GM12878 (cell line): ENCODE data around the gene UCKL1. TPM values are rescaled to one million over a fixed set of nuclear protein-coding genes. Genes with fewer than 3 reads are reported as not detected.
"Not testable (repeated sequence)": the region's sequence is repeated elsewhere in the genome, so short reads cannot be mapped to it uniquely, and the experiment has no call there.

Experiments
- ATAC-seq: fragments of 200-7000 bp; cut with Tn5 transposase; 3 replicates; pipeline ENCODE4 v1.9.1; 2020; ENCODE audit warnings: mild to moderate bottlenecking, moderate library complexity
- BruUV-seq: library from RNA; stranded (reverse); fragments of 400-500 nt; replicated peaks from 2 replicates; lab custom pipeline; 2021; lab: Mats Ljungman, UMichigan
- CTCF ChIA-PET: fragments of 300-600 bp; sonication (Branson Sonifier 250); formaldehyde crosslinking; extraction: SDS; loops from one replicate; lab custom pipeline; 2021; ENCODE audit warnings: inconsistent platforms; lab: Yijun Ruan, JAX
- POLR2A ChIA-PET: fragments of 350-600 bp; formaldehyde crosslinking; extraction: SDS; loops from one replicate; lab custom pipeline; 2021; ENCODE audit warnings: inconsistent platforms; lab: Charles Lee
- RAD21 ChIA-PET: fragments of 300-600 bp; sonication (Branson Sonifier 250); formaldehyde crosslinking; loops from one replicate; lab custom pipeline; 2023; ENCODE audit warnings: antibody characterized with exemption; ENCODE audit not compliant: unreplicated experiment; lab: Charles Lee
- SMC1A ChIA-PET: fragments of 300-600 bp; sonication (Branson Sonifier 250); formaldehyde crosslinking; loops from one replicate; lab custom pipeline; 2023; ENCODE audit not compliant: unreplicated experiment, uncharacterized antibody; lab: Charles Lee
- DNase-seq: peaks from one replicate; pipeline ENCODE4 v3.0.0-alpha.2; 2011; ENCODE audit warnings: low read depth, low spot score
- FAIRE-seq: peaks from 3 replicates; lab custom pipeline; 2011; peaks lifted over from hg19 to GRCh38; lab: Jason Lieb, UNC
- H2AFZ ChIP-seq: 2 replicates; pipeline ENCODE4 v1.6.0; 2011; ENCODE audit warnings: low read depth, low read length, control low read depth; ENCODE audit not compliant: control insufficient read depth
- H3K27ac ChIP-seq: 2 replicates; pipeline ENCODE4 v1.5.1; 2011; ENCODE audit warnings: control low read depth; ENCODE audit not compliant: control insufficient read depth, insufficient read depth
- H3K27me3 ChIP-seq, 2 experiments: replicated peaks in 1 of 2; 2 replicates each; pipeline versions ENCODE4 v1.6.0 to v1.6.1; 2011; ENCODE audit warnings: low read length in 1 of 2; ENCODE audit not compliant: control insufficient read depth in 2 of 2, insufficient read depth in 2 of 2
- H3K36me3 ChIP-seq, 2 experiments: 2 replicates each; pipeline ENCODE4 v1.5.1; 2011; ENCODE audit warnings: low read length in 1 of 2; ENCODE audit not compliant: control insufficient read depth in 2 of 2, insufficient read depth in 2 of 2
- H3K4me1 ChIP-seq: 2 replicates; pipeline ENCODE4 v1.6.1; 2011; ENCODE audit warnings: mild to moderate bottlenecking, low read length, moderate library complexity, mixed read lengths; ENCODE audit not compliant: control insufficient read depth, insufficient read depth
- H3K4me2 ChIP-seq: 2 replicates; pipeline ENCODE4 v1.6.0; 2011; ENCODE audit warnings: control low read depth; ENCODE audit not compliant: control insufficient read depth, insufficient read depth
- H3K4me3 ChIP-seq: fragments of 200-600 bp; sonication (generic); 2 replicates; pipeline ENCODE4 v1.5.1; 2016
- H3K79me2 ChIP-seq: 2 replicates; pipeline ENCODE4 v1.6.0; 2011; ENCODE audit warnings: low read length; ENCODE audit not compliant: control insufficient read depth, insufficient read depth
- H3K9ac ChIP-seq: 2 replicates; pipeline ENCODE4 v1.8.0; 2011; ENCODE audit warnings: low read length, control low read depth, mixed read lengths; ENCODE audit not compliant: control insufficient read depth, insufficient read depth
- H3K9me3 ChIP-seq: replicated peaks from 3 replicates; pipeline ENCODE4 v1.5.1; 2011; ENCODE audit warnings: mild to moderate bottlenecking, low read length; ENCODE audit not compliant: control insufficient read depth, insufficient read depth
- H4K20me1 ChIP-seq: 2 replicates; pipeline ENCODE4 v1.6.0; 2011; ENCODE audit not compliant: control insufficient read depth, insufficient read depth
- RUNX3 ChIP-seq: IDR thresholded peaks from 2 replicates; pipeline ENCODE4 v1.6.1; 2012; ENCODE audit warnings: low read length, inconsistent platforms
- USF2 ChIP-seq: IDR thresholded peaks from 2 replicates; pipeline ENCODE4 v1.6.1; 2011; ENCODE audit warnings: low read depth, low read length, improper control_type of control experiment, borderline replicate concordance
- ZSCAN29 ChIP-seq: fragments of 450-650 bp; IDR thresholded peaks from 2 replicates; pipeline ENCODE4 v1.6.1; 2017; ENCODE audit warnings: mild to moderate bottlenecking, moderate library complexity
- WGBS: methylation state at CpG from one replicate; pipeline ENCODE4 v1.1.6; 2016; ENCODE audit warnings: low lambda C conversion rate; ENCODE audit not compliant: insufficient replicate concordance, insufficient coverage; ENCODE audit errors: missing lambda C conversion rate; 5-methylcytosine and 5-hydroxymethylcytosine counted together
- in situ Hi-C: fragments of 300-500 bp; cut with MboI; formaldehyde crosslinking; loops from 9 replicates; pipeline ENCODE4 v1.14.3; 2018; ENCODE audit warnings: mixed read lengths
- intact Hi-C: fragments of 100-400 bp; cut with micrococcal nuclease; formaldehyde crosslinking; loops from one replicate; pipeline ENCODE4 v1.14.2; 2022; ENCODE audit not compliant: unreplicated experiment
- polyA plus RNA-seq, 11 experiments: library from polyadenylated mRNA; depleted of rRNA in 4 of 11; unstranded in 6 of 11; stranded (reverse) in 5 of 11; fragments of >200 nt; fragmentation: Nextera tagmentation in 4 of 11; fragmentation: Illumina TruSeq in 1 of 11; extraction: Ambion mirVana in 4 of 11; extraction: Trizol in 1 of 11; gene quantifications; 1 replicate in 1 of 11; 2 replicates in 10 of 11; pipeline versions ENCODE4 v1.2.1 to v1.2.3, GENCODE V29; 2011 to 2016; ENCODE audit warnings: inconsistent platforms in 2 of 11, missing spikeins in 2 of 11, low read depth in 1 of 11
- total RNA-seq, 4 experiments: library from RNA; depleted of rRNA in 3 of 4; stranded (reverse); fragments of >200 nt in 3 of 4; fragmentation: Illumina TruSeq in 1 of 4; extraction: Trizol in 1 of 4; gene quantifications; 2 replicates each; pipeline versions ENCODE4 v1.2.1 to v1.2.3, GENCODE V29; 2013 to 2021
- TF ChIP-seq, protein P1 (sequence below): IDR thresholded peaks from 2 replicates; pipeline ENCODE4 v1.6.1; 2011; ENCODE audit warnings: borderline replicate concordance, low read depth, mild to moderate bottlenecking, moderate library complexity, mixed read lengths, low read length; ENCODE audit not compliant: insufficient read depth; ENCODE audit errors: extremely low read length

Gene UCKL1
- total and polyA plus RNA-seq, 10 of the 15 experiments (the other 5 are each of a cell fraction or from before 2014, with no cell fraction given): 2.4 to 36.3 (median 24.8) TPM

GRCh38 chr20:63917811-63918210 is 38.4 kb downstream of the UCKL1 start:
- WGBS: 56% methylated on average over 11 of the region's 11 CpGs
- intact Hi-C loops: no loop called here
- BruUV-seq: no TSS peak
- Histone ChIP-seq H3K27me3 (no peaks in the 10 kb centered on the region), H3K36me3 (peaks cover 4 to 12% of the 10 kb centered on the region in 2 experiments; a peak in 3 of 4 replicates), H3K4me2 (peak overlapping the region; percentile 8; the same call in 1 of the 2 replicates), H3K4me1 (peaks cover 3% of the 10 kb centered on the region), H4K20me1 (no peaks in the 10 kb centered on the region)
- POLR2A ChIA-PET: no interaction called here
- FAIRE-seq (peak; percentile 52), ATAC-seq (no peak)
- in situ Hi-C loops: no loop called here
- TF ChIP-seq USF2 (no peak), RUNX3 (peak; percentile 55), ZSCAN29 (no peak)
- TF ChIP-seq, protein P1, sequence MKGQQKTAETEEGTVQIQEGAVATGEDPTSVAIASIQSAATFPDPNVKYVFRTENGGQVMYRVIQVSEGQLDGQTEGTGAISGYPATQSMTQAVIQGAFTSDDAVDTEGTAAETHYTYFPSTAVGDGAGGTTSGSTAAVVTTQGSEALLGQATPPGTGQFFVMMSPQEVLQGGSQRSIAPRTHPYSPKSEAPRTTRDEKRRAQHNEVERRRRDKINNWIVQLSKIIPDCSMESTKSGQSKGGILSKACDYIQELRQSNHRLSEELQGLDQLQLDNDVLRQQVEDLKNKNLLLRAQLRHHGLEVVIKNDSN: no peak
- TF ChIP-seq, all 136 proteins: peak for 1
- H3K79me2 ChIP-seq: peaks cover 16% of the 10 kb centered on the region
- peak overlapping the region; percentile 13; the same call in 1 of the 2 replicates for H3K27ac ChIP-seq
- H3K9me3 ChIP-seq: peaks cover 2% of the 10 kb centered on the region; the same call in 2 of the 3 replicates
- H3K4me3 ChIP-seq: no peak overlapping the region
- ChIA-PET CTCF (no interaction called here), SMC1A (no interaction called here), RAD21 (interaction anchor here (1.6 kb wide), 1 partner anchor 21 kb away, joined by 4 read pairs; no protein-coding TSS in a partner anchor)
- no peak for DNase-seq
- H3K9ac ChIP-seq: no peak overlapping the region
- H2AFZ ChIP-seq: no peak overlapping the region

DNA sequence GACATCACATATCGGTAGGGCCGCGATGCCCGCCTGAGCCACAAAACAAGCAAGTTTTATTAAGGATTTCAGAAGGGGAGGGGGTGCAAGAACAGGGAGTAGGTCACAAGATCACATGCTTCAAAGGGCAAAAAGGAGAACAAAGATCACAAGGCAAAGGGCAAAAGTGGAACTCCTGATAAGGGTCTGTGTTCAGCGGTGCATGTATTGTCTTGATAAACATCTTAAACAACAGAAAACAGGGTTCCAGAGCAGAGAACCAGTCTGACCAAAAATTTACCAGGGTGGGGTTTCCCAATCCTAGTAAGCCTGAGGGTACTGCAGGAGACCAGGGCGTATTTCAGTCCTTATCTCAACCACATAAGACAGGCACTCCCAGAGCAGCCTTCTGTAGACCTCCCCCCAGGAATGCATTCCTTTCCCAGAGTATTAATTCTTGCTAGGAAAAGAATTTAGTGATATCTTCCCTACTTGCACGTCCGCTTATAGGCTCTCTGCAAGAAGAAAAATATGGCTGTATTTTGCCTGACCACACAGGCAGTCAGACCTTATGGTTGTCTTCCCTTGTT is 39.8 kb downstream of the UCKL1 start:
- H3K36me3 ChIP-seq, RAD21 ChIA-PET, intact Hi-C loops, H3K4me1 ChIP-seq, H3K4me3 ChIP-seq, H3K4me2 ChIP-seq, DNase-seq, ATAC-seq, H2AFZ ChIP-seq, H3K27me3 ChIP-seq, POLR2A ChIA-PET, H3K9ac ChIP-seq, SMC1A ChIA-PET, in situ Hi-C loops, H3K9me3 ChIP-seq, H4K20me1 ChIP-seq, CTCF ChIA-PET, H3K27ac ChIP-seq, FAIRE-seq: not testable (repeated sequence)
- BruUV-seq: TSS peak; percentile 37
- H3K79me2 ChIP-seq: peaks cover 23% of the 10 kb centered on the region
- WGBS: 99% methylated on average over 8 of the region's 8 CpGs
